ENCODE results near the gene SLCO2B1. TPM values are rescaled to one million over a fixed set of nuclear protein-coding genes. Genes with fewer than 3 reads are reported as not detected.

Gene SLCO2B1
- total RNA-seq, 4 donors from 2014 or later: 25.7 to 70.1 (median 33.1) TPM

DNA sequence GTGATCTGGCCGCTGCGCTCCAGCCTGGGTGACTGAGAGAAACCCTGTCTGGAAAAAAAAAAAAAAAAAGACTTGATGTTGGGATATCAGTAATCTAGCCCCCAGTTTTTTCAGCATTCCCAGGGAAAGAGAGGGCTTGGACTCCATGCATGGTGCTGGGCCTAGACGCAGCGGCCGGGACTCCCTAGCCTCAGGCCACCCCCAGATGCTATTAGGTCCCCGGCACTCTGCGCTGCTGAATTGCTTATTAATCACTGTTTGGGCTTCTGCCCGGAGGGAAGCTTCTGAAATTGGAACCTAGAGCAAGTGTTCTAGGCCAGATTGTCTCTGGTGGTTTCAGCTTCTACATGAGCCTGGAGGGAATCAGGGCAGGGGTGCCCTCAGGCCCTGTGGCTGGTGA lies 39.0 kb downstream of the SLCO2B1 start:
- Histone ChIP-seq H3K4me3 (no peak overlapping the region), H3K27ac (no peak overlapping the region), H3K36me3 (peaks cover 0 to 9% of the 10 kb centered on the region in 2 donors), H3K9me3 (no peaks in the 10 kb centered on the region), H3K4me1 (peaks cover 0 to 37% (median 26%) of the 10 kb centered on the region in 3 donors), H3K27me3 (no peaks in the 10 kb centered on the region)
- no peak for ATAC-seq
- TF ChIP-seq, protein P1, sequence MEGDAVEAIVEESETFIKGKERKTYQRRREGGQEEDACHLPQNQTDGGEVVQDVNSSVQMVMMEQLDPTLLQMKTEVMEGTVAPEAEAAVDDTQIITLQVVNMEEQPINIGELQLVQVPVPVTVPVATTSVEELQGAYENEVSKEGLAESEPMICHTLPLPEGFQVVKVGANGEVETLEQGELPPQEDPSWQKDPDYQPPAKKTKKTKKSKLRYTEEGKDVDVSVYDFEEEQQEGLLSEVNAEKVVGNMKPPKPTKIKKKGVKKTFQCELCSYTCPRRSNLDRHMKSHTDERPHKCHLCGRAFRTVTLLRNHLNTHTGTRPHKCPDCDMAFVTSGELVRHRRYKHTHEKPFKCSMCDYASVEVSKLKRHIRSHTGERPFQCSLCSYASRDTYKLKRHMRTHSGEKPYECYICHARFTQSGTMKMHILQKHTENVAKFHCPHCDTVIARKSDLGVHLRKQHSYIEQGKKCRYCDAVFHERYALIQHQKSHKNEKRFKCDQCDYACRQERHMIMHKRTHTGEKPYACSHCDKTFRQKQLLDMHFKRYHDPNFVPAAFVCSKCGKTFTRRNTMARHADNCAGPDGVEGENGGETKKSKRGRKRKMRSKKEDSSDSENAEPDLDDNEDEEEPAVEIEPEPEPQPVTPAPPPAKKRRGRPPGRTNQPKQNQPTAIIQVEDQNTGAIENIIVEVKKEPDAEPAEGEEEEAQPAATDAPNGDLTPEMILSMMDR (IDR thresholded peaks at IDR 0.05): no peak
- TF ChIP-seq EP300 (IDR thresholded peaks at IDR 0.05) (no peak), POLR2A (IDR thresholded peaks at IDR 0.05) (no peak), POLR2AphosphoS5 (IDR thresholded peaks at IDR 0.05) (no peak)
- WGBS, 2 donors (ENCODE audit: low coverage in 1 of 2): 35 to 63% methylated on average over 4 to 6 of the region's 8 CpGs

DNA sequence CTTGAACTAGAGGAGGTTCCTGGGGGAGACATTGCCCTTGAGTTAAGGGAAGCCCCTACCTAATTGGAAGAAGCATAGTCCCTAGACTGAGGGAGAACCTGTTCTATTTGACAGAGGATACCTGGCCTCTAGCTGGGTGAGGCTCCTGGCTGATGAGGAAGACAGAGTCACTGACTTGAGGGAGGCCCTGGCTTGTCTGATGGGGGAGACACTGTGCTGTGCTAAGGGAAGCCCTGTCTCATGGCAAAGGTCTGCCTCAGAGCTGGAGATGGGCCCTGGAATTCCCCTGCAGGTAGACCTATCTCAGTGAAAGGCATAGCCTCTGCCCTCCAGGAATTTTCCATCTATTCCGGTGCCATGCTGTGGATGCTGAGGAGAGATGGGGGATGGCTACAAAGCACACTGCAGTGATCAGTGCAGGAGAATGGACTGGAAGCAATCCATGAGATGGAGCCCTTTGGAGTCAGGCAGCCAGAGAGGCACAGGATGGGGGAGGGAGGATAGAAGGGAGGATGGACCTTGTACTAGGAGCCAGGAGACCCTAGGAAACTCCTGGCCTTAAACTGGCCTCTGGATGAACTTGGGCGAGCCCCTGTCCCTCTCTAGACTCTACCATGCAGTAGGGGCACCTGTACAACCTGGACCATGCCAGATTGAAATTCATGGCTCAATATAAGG lies 39.9 kb downstream of the SLCO2B1 start:
- H3K4me1 ChIP-seq: peaks cover 0 to 46% (median 31%) of the 10 kb centered on the region in 3 donors
- peaks cover 0 to 9% of the 10 kb centered on the region in 2 donors for H3K36me3 ChIP-seq
- no peak for ATAC-seq
- TF ChIP-seq POLR2AphosphoS5 (IDR thresholded peaks at IDR 0.05) (no peak), EP300 (IDR thresholded peaks at IDR 0.05) (no peak), POLR2A (IDR thresholded peaks at IDR 0.05) (no peak)
- TF ChIP-seq, protein P1 (IDR thresholded peaks at IDR 0.05): no peak
- no peaks in the 10 kb centered on the region for H3K27me3 ChIP-seq
- H3K9me3 ChIP-seq: no peaks in the 10 kb centered on the region
- 100% methylated on average over 1 of the region's 2 CpGs; no CpG with 5 or more reads in 1 of the 2 donors for WGBS, 2 donors (ENCODE audit: low coverage in 1 of 2)
- H3K4me3 ChIP-seq: no peak overlapping the region
- H3K27ac ChIP-seq: no peak overlapping the region

DNA sequence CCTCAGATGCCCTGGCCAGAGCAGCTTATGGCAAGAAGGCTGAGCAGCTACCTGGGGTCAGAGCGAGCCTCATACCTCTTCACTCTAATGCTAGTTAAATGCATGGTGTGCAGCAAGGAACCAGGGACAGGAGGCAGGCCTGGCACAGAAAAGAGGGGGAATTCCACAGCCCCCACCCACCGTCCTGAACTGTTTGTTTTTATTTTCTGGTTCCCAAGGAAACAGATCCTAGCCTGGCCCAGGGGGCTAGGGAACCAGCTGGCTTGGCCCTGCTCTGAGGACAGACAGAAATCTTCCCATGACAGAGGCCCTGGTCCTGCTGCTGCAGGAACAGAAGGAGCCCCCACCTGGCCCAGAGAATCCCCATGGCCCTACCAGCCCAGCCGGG lies 40.4 kb downstream of the SLCO2B1 start:
- H3K9me3 ChIP-seq: no peaks in the 10 kb centered on the region
- H3K36me3 ChIP-seq: peaks cover 0 to 9% of the 10 kb centered on the region in 2 donors
- no peak for ATAC-seq
- H3K27ac ChIP-seq: no peak overlapping the region
- no peak overlapping the region for H3K4me3 ChIP-seq
- no peaks in the 10 kb centered on the region for H3K27me3 ChIP-seq
- TF ChIP-seq, protein P1 (IDR thresholded peaks at IDR 0.05): no peak
- TF ChIP-seq POLR2AphosphoS5 (IDR thresholded peaks at IDR 0.05) (no peak), POLR2A (IDR thresholded peaks at IDR 0.05) (no peak), EP300 (IDR thresholded peaks at IDR 0.05) (no peak)
- peaks cover 0 to 49% (median 31%) of the 10 kb centered on the region in 3 donors for H3K4me1 ChIP-seq
- WGBS, 2 donors (ENCODE audit: low coverage in 1 of 2): no CpG with 5 or more reads among the region's 3 CpGs

DNA sequence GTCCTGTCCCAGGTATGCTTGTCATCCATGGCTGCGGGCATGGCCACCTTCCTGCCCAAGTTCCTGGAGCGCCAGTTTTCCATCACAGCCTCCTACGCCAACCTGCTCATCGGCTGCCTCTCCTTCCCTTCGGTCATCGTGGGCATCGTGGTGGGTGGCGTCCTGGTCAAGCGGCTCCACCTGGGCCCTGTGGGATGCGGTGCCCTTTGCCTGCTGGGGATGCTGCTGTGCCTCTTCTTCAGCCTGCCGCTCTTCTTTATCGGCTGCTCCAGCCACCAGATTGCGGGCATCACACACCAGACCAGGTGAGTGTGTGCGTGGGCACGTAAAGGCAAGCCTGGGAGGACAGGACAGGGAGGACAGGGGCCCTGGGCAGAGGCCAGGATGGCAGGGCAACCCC lies 42.4 kb downstream of the SLCO2B1 start:
- Histone ChIP-seq H3K4me1 (peaks cover 0 to 49% (median 31%) of the 10 kb centered on the region in 3 donors), H3K36me3 (peaks cover 0 to 9% of the 10 kb centered on the region in 2 donors), H3K27me3 (no peaks in the 10 kb centered on the region), H3K27ac (no peak overlapping the region), H3K9me3 (no peaks in the 10 kb centered on the region), H3K4me3 (no peak overlapping the region)
- WGBS, 2 donors (ENCODE audit: low coverage in 1 of 2): no CpG with 5 or more reads among the region's 15 CpGs
- no peak for ATAC-seq
- TF ChIP-seq POLR2A (IDR thresholded peaks at IDR 0.05) (no peak), EP300 (IDR thresholded peaks at IDR 0.05) (no peak), POLR2AphosphoS5 (IDR thresholded peaks at IDR 0.05) (no peak)
- TF ChIP-seq, protein P1 (IDR thresholded peaks at IDR 0.05): no peak

DNA sequence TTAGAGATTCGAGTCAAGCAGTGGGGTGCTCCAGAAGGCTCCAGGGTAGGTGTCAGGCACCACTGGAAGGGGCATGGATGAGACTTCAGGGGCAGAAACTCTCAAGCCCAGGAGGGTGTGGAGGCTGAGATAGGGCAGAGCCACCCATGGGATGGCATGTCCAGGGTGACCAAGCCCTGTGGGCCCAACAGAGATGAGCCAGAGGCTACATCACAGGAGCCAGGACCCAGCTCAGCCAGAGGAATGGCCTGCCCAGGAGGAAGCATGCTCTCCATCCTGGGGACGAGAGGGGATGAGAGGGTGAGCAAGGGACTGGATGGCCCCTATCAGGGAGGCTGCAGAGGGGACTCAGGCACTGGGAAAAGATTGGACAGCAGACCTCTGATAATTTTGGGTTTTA lies 42.8 kb downstream of the SLCO2B1 start:
- Histone ChIP-seq H3K36me3 (peaks cover 0 to 9% of the 10 kb centered on the region in 2 donors), H3K9me3 (no peaks in the 10 kb centered on the region), H3K27ac (no peak overlapping the region), H3K27me3 (no peaks in the 10 kb centered on the region), H3K4me3 (no peak overlapping the region), H3K4me1 (peaks cover 0 to 49% (median 31%) of the 10 kb centered on the region in 3 donors)
- ATAC-seq: no peak
- WGBS, 2 donors (ENCODE audit: low coverage in 1 of 2): 50 to 75% methylated on average over 1 of the region's 2 CpGs
- TF ChIP-seq, protein P1 (IDR thresholded peaks at IDR 0.05): no peak
- TF ChIP-seq POLR2A (IDR thresholded peaks at IDR 0.05) (no peak), POLR2AphosphoS5 (IDR thresholded peaks at IDR 0.05) (no peak), EP300 (IDR thresholded peaks at IDR 0.05) (no peak)

Measured in gastroesophageal sphincter (tissue), 4 donors.